ENCODE results near the gene ARPC1A. TPM values are rescaled to one million over a fixed set of nuclear protein-coding genes. Genes with fewer than 3 reads are reported as not detected.

Gene ARPC1A
- total and polyA plus RNA-seq, 4 experiments from 2014 or later = 46.2 to 64.2 (median 50.3) TPM

DNA sequence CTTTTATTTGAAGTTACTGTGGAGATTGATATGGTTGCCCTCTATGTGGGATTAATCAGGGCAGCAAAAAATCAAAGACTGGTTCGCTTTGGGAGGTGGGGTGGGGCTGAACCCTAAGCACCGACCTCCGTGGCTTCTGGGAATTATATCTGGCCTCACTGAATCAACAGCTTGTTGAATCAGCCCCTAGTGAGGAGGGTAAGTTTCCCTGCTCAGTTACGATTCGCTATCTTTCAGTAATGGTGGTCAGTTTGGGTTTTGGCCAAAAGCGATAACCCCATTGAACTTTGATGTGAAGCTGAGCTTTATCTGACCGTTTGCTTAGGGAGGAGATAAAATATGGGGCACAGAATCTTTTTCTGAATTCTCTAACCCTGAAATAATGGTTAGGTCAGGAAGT, 16.6 kb upstream of the ARPC1A start:
- ChIA-PET CTCF (ENCODE audit: partially characterized antibody) (interaction anchor here (0.6 to 8.0 kb wide), 5 partner anchors 35 to 271 kb away, joined by 3 to 99 read pairs (median 4); no protein-coding TSS in a partner anchor), POLR2A (ENCODE audit: partially characterized antibody) (no interaction called here)
- no peak overlapping the region for H3K4me3 ChIP-seq (ENCODE audit: low read length in 2 of 2)
- H3K27ac Mint-ChIP-seq = no peak overlapping the region
- H3K4me3 Mint-ChIP-seq = no peak overlapping the region
- H3K36me3 Mint-ChIP-seq = no peaks in the 10 kb centered on the region
- H3K27me3 ChIP-seq (ENCODE audit: insufficient read depth, low read length) = no peaks in the 10 kb centered on the region
- H3K9me3 ChIP-seq (ENCODE audit: control insufficient read depth in 1 of 2, low read length in 2 of 2) = no peaks in the 10 kb centered on the region
- peaks cover 6% of the 10 kb centered on the region for H3K4me1 ChIP-seq (ENCODE audit: insufficient read depth, low read length)
- H3K27me3 Mint-ChIP-seq = peaks cover 2 to 10% of the 10 kb centered on the region in 2 donors
- intact Hi-C loops (cut with micrococcal nuclease) = no loop called here
- peaks cover 0 to 3% (median 0%) of the 10 kb centered on the region in 8 donors for H3K9me3 Mint-ChIP-seq
- no peak for DNase-seq
- peaks cover 0 to 2% (median 0%) of the 10 kb centered on the region in 4 donors for H3K4me1 Mint-ChIP-seq
- H3K27ac ChIP-seq (ENCODE audit: low read depth, low read length) = no peak overlapping the region
- H3K36me3 ChIP-seq (ENCODE audit: insufficient read depth, low read length) = no peaks in the 10 kb centered on the region

DNA sequence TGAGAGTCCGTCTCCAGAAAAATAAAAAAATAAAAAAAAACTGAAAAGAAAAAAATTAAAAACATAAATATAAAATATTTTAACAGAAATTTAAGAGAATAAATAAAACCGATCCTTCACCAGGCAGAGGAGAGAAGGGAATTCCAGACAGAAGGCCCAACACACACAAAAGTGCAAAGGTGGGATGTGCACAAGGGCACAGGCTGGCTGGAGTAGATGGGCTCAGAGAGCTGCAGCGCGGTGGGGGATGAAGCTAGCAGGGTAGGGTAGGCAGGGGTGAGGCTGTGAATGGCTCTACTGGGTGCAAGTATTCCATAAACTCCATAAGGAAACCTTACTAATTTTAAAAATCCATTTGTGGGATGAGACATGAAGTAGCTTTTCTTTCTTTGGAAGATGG, 15.7 kb upstream of the ARPC1A start:
- Mint-ChIP-seq H3K9me3 (peaks cover 0 to 3% (median 0%) of the 10 kb centered on the region in 8 donors), H3K36me3 (no peaks in the 10 kb centered on the region), H3K4me1 (peaks cover 0 to 5% (median under 1%) of the 10 kb centered on the region in 4 donors), H3K27me3 (peaks cover 5 to 10% of the 10 kb centered on the region in 2 donors), H3K4me3 (no peak overlapping the region), H3K27ac (peak overlapping the region in 1 of 7 donors; percentile 25)
- Histone ChIP-seq H3K9me3 (ENCODE audit: control insufficient read depth in 1 of 2, low read length in 2 of 2) (no peaks in the 10 kb centered on the region), H3K4me3 (ENCODE audit: low read length in 2 of 2) (no peak overlapping the region), H3K27me3 (ENCODE audit: insufficient read depth, low read length) (no peaks in the 10 kb centered on the region), H3K36me3 (ENCODE audit: insufficient read depth, low read length) (no peaks in the 10 kb centered on the region), H3K27ac (ENCODE audit: low read depth, low read length) (no peak overlapping the region), H3K4me1 (ENCODE audit: insufficient read depth, low read length) (peaks cover 6% of the 10 kb centered on the region)
- no peak for DNase-seq
- intact Hi-C loops (cut with micrococcal nuclease) = no loop called here
- POLR2A ChIA-PET (ENCODE audit: partially characterized antibody) = no interaction called here
- CTCF ChIA-PET (ENCODE audit: partially characterized antibody) = interaction anchor here (1.0 to 8.0 kb wide), 9 partner anchors 11 to 272 kb away, joined by 3 to 99 read pairs (median 4); partner anchors contain the start of gene ARPC1A

GRCh38 chr7:99311702-99312101, 14.0 kb upstream of the ARPC1A start:
- H3K4me3 Mint-ChIP-seq = no peak overlapping the region
- Histone ChIP-seq H3K4me1 (ENCODE audit: insufficient read depth, low read length) (peaks cover 6% of the 10 kb centered on the region), H3K4me3 (ENCODE audit: low read length in 2 of 2) (no peak overlapping the region), H3K36me3 (ENCODE audit: insufficient read depth, low read length) (no peaks in the 10 kb centered on the region), H3K9me3 (ENCODE audit: control insufficient read depth in 1 of 2, low read length in 2 of 2) (no peaks in the 10 kb centered on the region), H3K27ac (ENCODE audit: low read depth, low read length) (no peak overlapping the region), H3K27me3 (ENCODE audit: insufficient read depth, low read length) (no peaks in the 10 kb centered on the region)
- intact Hi-C loops (cut with micrococcal nuclease) = no loop called here
- H3K4me1 Mint-ChIP-seq = peaks cover 0 to 5% (median under 1%) of the 10 kb centered on the region in 4 donors
- peaks cover 5 to 10% of the 10 kb centered on the region in 2 donors for H3K27me3 Mint-ChIP-seq
- H3K36me3 Mint-ChIP-seq = no peaks in the 10 kb centered on the region
- peaks cover 0 to 3% (median 0%) of the 10 kb centered on the region in 8 donors for H3K9me3 Mint-ChIP-seq
- POLR2A ChIA-PET (ENCODE audit: partially characterized antibody) = no interaction called here
- no peak for DNase-seq
- CTCF ChIA-PET (ENCODE audit: partially characterized antibody) = interaction anchor here (1.2 to 8.0 kb wide), 5 partner anchors 8 to 273 kb away, joined by 3 to 99 read pairs (median 4); partner anchors contain the start of gene ARPC1A
- H3K27ac Mint-ChIP-seq = no peak overlapping the region

DNA sequence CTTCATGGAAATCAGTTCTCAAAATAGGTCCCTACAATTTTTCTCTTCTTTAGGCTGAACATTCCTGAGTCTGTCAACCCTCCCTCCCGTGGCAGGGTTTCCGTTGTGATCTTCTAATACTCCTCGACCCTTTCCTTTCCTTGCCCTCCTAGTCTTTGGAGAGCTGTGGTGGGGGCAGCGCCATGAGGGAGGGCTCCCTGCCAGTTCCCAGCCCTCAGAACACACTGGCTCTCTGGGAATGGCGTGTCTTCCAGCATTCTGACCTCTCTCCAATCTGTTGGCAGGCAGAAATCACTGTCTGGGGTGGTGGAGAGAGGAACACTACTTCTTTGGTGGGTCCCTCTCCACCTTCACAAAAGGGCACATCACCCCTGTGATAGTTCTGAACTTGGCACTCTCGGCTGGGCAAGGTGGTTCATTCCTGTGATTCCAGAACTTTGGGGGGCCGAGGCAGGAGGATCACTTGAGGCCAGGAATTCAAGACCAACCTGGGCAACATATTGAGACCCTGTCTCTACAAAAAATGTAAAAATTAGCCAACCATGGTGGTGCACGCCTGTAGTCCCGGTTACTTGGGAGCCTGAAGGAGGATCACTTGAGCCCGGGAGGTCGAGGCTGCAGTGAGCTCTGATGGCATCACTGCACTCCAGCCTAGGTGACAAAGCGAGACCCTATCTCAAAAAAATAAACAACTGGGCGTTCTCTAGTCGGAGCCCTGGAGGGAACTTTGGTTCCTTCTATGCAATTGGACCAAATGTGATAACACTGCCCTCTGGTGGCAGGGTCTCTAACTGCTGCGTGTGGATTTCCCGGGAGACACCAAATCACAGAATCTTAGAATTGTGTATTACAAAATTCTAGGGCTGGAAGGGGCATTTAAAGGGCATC, 13.1 kb upstream of the ARPC1A start:
- peak overlapping the region in 5 of 8 donors; percentile 7 to 65 (median 36) for H3K4me3 Mint-ChIP-seq
- Histone ChIP-seq H3K27ac (ENCODE audit: low read depth, low read length) (no peak overlapping the region), H3K9me3 (ENCODE audit: control insufficient read depth in 1 of 2, low read length in 2 of 2) (no peaks in the 10 kb centered on the region), H3K36me3 (ENCODE audit: insufficient read depth, low read length) (no peaks in the 10 kb centered on the region), H3K4me3 (ENCODE audit: low read length in 2 of 2) (no peak overlapping the region), H3K27me3 (ENCODE audit: insufficient read depth, low read length) (no peaks in the 10 kb centered on the region), H3K4me1 (ENCODE audit: insufficient read depth, low read length) (peaks cover 6% of the 10 kb centered on the region)
- H3K9me3 Mint-ChIP-seq = peaks cover 0 to 3% (median 0%) of the 10 kb centered on the region in 8 donors
- no peaks in the 10 kb centered on the region for H3K36me3 Mint-ChIP-seq
- H3K27ac Mint-ChIP-seq = peak overlapping the region in 3 of 7 donors; percentile 18 to 81 (median 70)
- peaks cover 0 to 5% (median under 1%) of the 10 kb centered on the region in 4 donors for H3K4me1 Mint-ChIP-seq
- H3K27me3 Mint-ChIP-seq = peaks cover 5 to 10% of the 10 kb centered on the region in 2 donors
- peak; percentile 59 to 68 (median 63) for DNase-seq
- ChIA-PET POLR2A (ENCODE audit: partially characterized antibody) (interaction anchor here (0.9 kb wide), 1 partner anchor 13 kb away, joined by 4 read pairs; the partner anchor contains the start of gene ARPC1A), CTCF (ENCODE audit: partially characterized antibody) (interaction anchor here (1.0 to 8.0 kb wide), 10 partner anchors 10 to 288 kb away, joined by 3 to 99 read pairs (median 4); partner anchors contain the start of gene ARPC1A)
- intact Hi-C loops (cut with micrococcal nuclease) = no loop called here

- Histone ChIP-seq H3K27me3 (ENCODE audit: insufficient read depth, low read length) (no peaks in the 10 kb centered on the region), H3K4me1 (ENCODE audit: insufficient read depth, low read length) (peaks cover 6% of the 10 kb centered on the region), H3K36me3 (ENCODE audit: insufficient read depth, low read length) (no peaks in the 10 kb centered on the region), H3K4me3 (ENCODE audit: low read length in 2 of 2) (no peak overlapping the region), H3K27ac (ENCODE audit: low read depth, low read length) (no peak overlapping the region), H3K9me3 (ENCODE audit: control insufficient read depth in 1 of 2, low read length in 2 of 2) (no peaks in the 10 kb centered on the region)
- intact Hi-C loops (cut with micrococcal nuclease) = no loop called here
- peaks cover 5 to 10% of the 10 kb centered on the region in 2 donors for H3K27me3 Mint-ChIP-seq
- no peak for DNase-seq
- peaks cover 0 to 3% (median 0%) of the 10 kb centered on the region in 8 donors for H3K9me3 Mint-ChIP-seq
- H3K4me3 Mint-ChIP-seq = peak overlapping the region in 5 of 8 donors; percentile 7 to 65 (median 36)
- H3K4me1 Mint-ChIP-seq = peaks cover 0 to 5% (median under 1%) of the 10 kb centered on the region in 4 donors
- peak overlapping the region in 3 of 7 donors; percentile 18 to 81 (median 70) for H3K27ac Mint-ChIP-seq
- CTCF ChIA-PET (ENCODE audit: partially characterized antibody) = interaction anchor here (0.9 to 8.0 kb wide), 13 partner anchors 10 to 289 kb away, joined by 3 to 99 read pairs (median 4); partner anchors contain the start of gene ARPC1A
- H3K36me3 Mint-ChIP-seq = no peaks in the 10 kb centered on the region
- POLR2A ChIA-PET (ENCODE audit: partially characterized antibody) = interaction anchor here (0.9 kb wide), 1 partner anchor 13 kb away, joined by 4 read pairs; the partner anchor contains the start of gene ARPC1A
Measured at GRCh38 chr7:99313204-99313573, 12.5 kb upstream of the ARPC1A start.

GRCh38 chr7:99314504-99314903, 11.2 kb upstream of the ARPC1A start:
- H3K27me3 ChIP-seq (ENCODE audit: insufficient read depth, low read length) = no peaks in the 10 kb centered on the region
- CTCF ChIA-PET (ENCODE audit: partially characterized antibody) = interaction anchor here (0.9 to 8.0 kb wide), 5 partner anchors 11 to 276 kb away, joined by 3 to 99 read pairs (median 6); partner anchors contain the start of gene ARPC1A
- Mint-ChIP-seq H3K4me1 (peaks cover 0 to 5% (median under 1%) of the 10 kb centered on the region in 4 donors), H3K27me3 (peaks cover 5 to 10% of the 10 kb centered on the region in 2 donors), H3K36me3 (no peaks in the 10 kb centered on the region), H3K4me3 (no peak overlapping the region), H3K9me3 (peaks cover 0 to 3% (median 0%) of the 10 kb centered on the region in 8 donors), H3K27ac (no peak overlapping the region)
- POLR2A ChIA-PET (ENCODE audit: partially characterized antibody) = no interaction called here
- no peaks in the 10 kb centered on the region for H3K36me3 ChIP-seq (ENCODE audit: insufficient read depth, low read length)
- H3K9me3 ChIP-seq (ENCODE audit: control insufficient read depth in 1 of 2, low read length in 2 of 2) = no peaks in the 10 kb centered on the region
- H3K4me1 ChIP-seq (ENCODE audit: insufficient read depth, low read length) = peaks cover 6% of the 10 kb centered on the region
- H3K27ac ChIP-seq (ENCODE audit: low read depth, low read length) = no peak overlapping the region
- DNase-seq = no peak
- no peak overlapping the region for H3K4me3 ChIP-seq (ENCODE audit: low read length in 2 of 2)
- intact Hi-C loops (cut with micrococcal nuclease) = no loop called here

- intact Hi-C loops (cut with micrococcal nuclease) = no loop called here
- H3K27me3 Mint-ChIP-seq = no peaks in the 10 kb centered on the region
- CTCF ChIA-PET (ENCODE audit: partially characterized antibody) = interaction anchor here (1.1 kb wide), 1 partner anchor 10 kb away, joined by 5 read pairs; no protein-coding TSS in a partner anchor
Measured at GRCh38 chr7:99320371-99320770, 5.3 kb upstream of the ARPC1A start.

More at GRCh38 chr7:99320371-99320770, 5.3 kb upstream of the ARPC1A start:
- no peaks in the 10 kb centered on the region for H3K36me3 ChIP-seq (ENCODE audit: insufficient read depth, low read length)
- H3K9me3 ChIP-seq (ENCODE audit: control insufficient read depth in 1 of 2, low read length in 2 of 2) = no peaks in the 10 kb centered on the region
- no peaks in the 10 kb centered on the region for H3K4me1 Mint-ChIP-seq
- no peak overlapping the region for H3K4me3 Mint-ChIP-seq
- no peak overlapping the region for H3K27ac ChIP-seq (ENCODE audit: low read depth, low read length)
- H3K27ac Mint-ChIP-seq = no peak overlapping the region
- H3K27me3 ChIP-seq (ENCODE audit: insufficient read depth, low read length) = no peaks in the 10 kb centered on the region
- peaks cover 7% of the 10 kb centered on the region for H3K4me1 ChIP-seq (ENCODE audit: insufficient read depth, low read length)
- no peaks in the 10 kb centered on the region for H3K36me3 Mint-ChIP-seq
- no peaks in the 10 kb centered on the region for H3K9me3 Mint-ChIP-seq
- POLR2A ChIA-PET (ENCODE audit: partially characterized antibody) = no interaction called here
- no peak overlapping the region for H3K4me3 ChIP-seq (ENCODE audit: low read length in 2 of 2)
- no peak for DNase-seq

All from CD4-positive, alpha-beta memory T cell (primary cell).